CMK (cell line): ENCODE results near the gene BSND.
"Not testable (repeated sequence)": the region's sequence is repeated elsewhere in the genome, so short reads cannot be mapped to it uniquely, and the experiment has no call there.

Experiments used
- DNase-seq: peaks from one replicate; pipeline ENCODE4 v3.0.0-alpha.2; 2010; ENCODE audit warnings: low read depth

BSND gene

GRCh38 chr1:55018395-55018794 is 19.7 kb downstream of the BSND start:
- DNase-seq = no peak

- DNase-seq = peak; percentile 56
Measured at GRCh38 chr1:55021942-55022546, 23.3 kb downstream of the BSND start.

DNA sequence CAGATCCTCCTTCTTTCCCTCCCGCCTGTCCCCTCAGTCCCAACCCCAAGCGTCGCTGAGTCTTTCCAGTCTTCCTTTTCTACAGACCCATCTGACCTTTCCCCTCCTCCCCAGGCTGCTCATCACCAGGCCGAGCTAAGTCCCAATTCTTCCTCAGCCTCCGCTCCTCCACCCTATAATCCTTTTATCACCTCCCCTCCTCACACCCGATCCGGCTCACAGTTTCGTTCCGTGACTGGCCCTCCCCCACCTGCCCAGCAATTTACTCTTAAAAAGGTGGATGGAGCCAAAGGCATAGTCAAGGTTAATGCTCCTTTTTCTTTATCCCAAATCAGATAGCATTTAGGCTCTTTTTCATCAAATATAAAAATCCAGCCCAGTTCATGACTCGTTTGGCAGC is 25.4 kb downstream of the BSND start:
- not testable (repeated sequence) for DNase-seq

DNA sequence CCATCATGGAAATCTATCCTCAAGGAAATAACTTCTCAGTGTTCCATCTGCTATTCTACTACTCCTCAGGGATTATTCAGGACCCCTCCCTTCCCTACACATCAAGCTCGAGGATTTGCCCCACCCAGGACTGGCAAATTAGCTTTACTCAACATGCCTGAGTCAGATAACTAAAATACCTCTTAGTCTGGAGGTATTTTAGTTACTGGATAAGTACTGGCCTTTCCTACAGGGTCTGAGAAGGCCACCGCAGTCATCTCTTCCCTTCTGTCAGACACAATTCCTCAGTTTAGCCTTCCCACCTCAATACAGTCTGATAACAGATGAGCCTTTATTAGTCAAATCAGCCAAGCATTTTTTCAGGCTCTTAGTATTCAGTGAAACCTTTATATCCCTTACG is 27.9 kb downstream of the BSND start:
- DNase-seq = not testable (repeated sequence)

DNA sequence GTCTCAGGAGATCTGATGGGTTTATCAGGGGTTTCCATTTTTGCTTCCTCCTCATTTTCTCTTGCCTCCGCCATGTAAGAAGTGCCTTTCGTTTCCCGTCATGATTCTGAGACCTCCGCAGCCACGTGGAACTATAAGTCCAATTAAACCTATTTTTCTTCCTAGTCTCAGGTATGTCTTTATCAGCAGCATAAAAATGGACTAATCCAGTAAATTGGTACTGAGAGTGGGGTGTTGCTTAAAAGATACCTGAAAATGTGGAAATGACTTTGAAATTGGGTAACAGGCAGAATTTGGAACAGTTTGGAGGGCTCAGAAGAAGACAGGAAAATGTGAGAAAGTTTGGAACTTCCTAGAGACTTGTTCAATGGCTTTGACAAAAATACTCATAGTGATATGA is 32.4 kb downstream of the BSND start:
- not testable (repeated sequence) for DNase-seq

- DNase-seq = no peak
Measured at GRCh38 chr1:55033265-55033614, 34.5 kb downstream of the BSND start.

- no peak for DNase-seq
Measured at GRCh38 chr1:55034476-55035133, 35.9 kb downstream of the BSND start.

- peak; percentile 3 for DNase-seq
Measured at GRCh38 chr1:55035904-55036303, 37.2 kb downstream of the BSND start.

DNA sequence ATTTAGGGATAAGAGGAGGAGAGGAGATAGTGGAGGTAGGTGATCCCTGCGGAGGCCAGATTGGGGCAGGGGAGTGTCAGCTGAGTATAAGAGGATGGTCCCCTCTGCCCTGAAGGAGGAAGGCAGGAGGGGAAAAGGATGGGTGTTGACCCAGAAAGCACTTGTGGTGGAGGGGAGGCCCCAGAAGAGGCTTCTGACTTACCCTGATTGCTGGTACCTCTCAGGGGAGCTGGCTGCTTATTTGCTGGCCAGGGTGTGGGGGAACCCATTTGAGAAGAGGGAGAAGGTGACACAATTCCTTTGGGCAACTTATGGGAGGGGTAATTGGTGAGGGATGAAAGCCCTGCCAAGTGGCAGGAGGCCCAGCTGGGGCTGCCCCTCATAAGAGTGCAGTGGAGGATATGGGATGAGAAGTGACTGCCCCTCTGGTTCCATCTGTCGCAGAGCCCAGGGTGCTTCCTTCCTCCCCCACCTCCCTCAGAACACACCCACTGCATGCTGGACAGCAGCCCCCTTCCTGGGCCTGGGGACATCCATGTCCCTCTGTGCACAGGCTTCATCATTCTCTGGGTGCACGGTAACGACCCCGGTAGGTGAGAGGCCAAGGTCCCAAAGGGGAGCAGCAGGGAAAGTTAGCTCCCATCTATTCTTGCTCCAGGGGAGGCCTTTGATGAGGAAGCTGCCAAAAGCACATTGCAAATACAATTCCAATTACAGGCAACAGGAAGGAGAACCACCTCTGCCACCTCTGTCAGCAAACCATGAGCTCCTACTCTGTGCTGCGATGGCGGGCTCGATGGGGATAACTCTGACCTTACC is 39.2 kb downstream of the BSND start:
- no peak for DNase-seq

DNA sequence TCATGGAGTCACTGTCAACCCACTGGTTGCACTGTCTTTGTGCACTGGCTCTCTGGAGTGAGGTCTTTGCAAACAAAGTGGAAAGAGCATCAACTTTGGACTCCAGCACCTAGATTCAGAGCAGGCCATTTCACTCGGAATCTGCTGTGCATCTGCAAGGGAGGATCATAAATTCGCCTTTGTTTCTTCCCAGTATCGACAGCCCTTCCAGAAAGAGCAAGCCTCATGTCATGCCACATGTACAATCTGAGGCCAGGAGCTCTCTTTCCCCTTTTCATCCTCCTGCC is 39.8 kb downstream of the BSND start:
- DNase-seq = no peak

DNA sequence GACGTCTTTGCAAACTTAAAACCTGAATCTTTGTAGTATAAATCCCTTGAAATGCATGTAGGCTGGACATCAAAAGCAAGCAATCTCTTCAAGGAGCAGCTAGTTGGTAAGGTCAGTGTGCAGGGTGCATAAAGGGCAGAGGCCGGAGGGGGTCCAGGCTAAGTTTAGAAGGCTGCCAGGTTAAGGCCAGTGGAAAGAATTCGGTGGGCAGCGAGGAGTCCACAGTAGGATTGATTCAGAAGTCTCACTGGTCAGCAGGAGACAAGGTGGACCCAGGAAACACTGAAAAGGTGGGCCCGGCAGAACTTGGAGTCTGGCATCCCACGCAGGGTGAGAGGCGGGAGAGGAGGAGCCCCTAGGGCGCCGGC is 40.2 kb downstream of the BSND start:
- DNase-seq = no peak

- DNase-seq = no peak
Measured at GRCh38 chr1:55039342-55040082, 40.8 kb downstream of the BSND start, which contains the start of gene PCSK9. Gene PCSK9 (plus strand): TSS chr1:55039548. CDS start chr1:55039838, 290 bp downstream.

GRCh38 chr1:55040083-55040932 is 41.6 kb downstream of the BSND start:
- DNase-seq = no peak

GRCh38 chr1:55040933-55041494 is 42.3 kb downstream of the BSND start:
- DNase-seq = no peak

DNA sequence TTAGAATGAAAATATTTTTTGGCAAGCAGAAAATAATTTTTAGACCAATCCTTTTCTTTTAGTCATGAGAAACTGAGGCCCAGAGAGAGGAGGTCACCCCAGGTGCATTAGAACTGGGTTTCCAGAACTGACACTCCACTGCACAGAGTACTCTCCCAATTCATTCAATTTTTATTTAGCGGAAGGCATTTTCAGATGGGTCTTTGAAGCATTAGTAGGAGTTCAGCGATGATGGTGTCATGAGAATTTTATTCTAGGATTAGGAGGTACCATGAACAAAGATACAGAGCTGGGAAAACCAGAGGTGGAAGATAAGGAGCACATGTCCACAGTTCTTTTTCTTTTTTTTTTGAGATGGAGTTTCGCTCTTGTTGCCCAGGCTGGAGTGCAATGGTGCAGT is 42.9 kb downstream of the BSND start:
- no peak for DNase-seq

- DNase-seq = no peak
Measured at GRCh38 chr1:55043011-55043410, 44.3 kb downstream of the BSND start.

- no peak for DNase-seq
Measured at GRCh38 chr1:55043726-55044125, 45.0 kb downstream of the BSND start.

GRCh38 chr1:55044617-55045397 is 46.1 kb downstream of the BSND start:
- DNase-seq = no peak

DNA sequence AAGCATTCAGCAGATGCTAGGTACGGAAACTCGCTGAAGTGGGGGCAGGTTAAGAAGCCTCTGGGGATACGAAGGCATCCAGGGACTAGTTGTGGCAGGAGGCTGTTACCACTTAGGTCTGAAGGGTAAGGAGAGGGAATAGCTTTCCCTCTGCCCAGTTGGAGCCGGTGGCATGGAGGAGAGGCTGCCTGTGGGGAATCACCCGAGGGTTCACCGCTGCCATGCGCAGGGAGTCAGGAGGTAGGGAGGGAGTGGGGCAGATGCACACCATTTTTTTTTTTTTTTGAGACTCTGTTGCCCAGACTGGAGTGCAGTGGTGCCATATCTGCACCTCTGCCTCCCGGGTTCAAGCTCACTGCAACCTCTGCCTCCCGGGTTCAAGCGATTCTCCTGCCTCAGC is 46.7 kb downstream of the BSND start:
- no peak for DNase-seq

GRCh38 chr1:55046871-55047270 is 48.1 kb downstream of the BSND start:
- DNase-seq = no peak

DNA sequence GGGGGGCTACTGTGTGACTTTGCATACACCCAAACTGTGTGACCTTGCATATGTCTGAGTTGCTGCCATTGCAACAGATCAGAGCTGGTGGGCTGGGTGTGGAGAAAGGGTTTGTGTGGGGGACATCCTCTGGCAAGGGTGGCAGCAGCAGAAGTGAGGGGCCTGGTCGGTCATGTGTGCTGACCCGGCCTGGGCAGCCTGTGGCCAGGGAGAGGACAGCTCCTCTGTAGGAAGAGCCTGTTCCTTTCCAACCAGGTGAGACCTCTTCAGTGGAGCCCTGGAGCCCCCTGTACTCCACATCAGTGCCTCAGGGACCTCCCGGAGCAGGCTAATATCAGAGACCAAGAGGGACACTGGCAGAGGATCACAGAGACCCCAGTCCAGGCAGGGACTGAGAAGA is 48.9 kb downstream of the BSND start:
- no peak for DNase-seq
